Uterus (tissue), 2 donors: Measurements from ENCODE around the gene CCT8L2.
"Not testable (repeated sequence)": the region's sequence is repeated elsewhere in the genome, so short reads cannot be mapped to it uniquely, and the experiment has no call there.

ENCODE experiments used
- POLR2A ChIP-seq, 2 donors: fragments of 450-650 bp; IDR thresholded peaks; one replicate each; pipeline ENCODE4 v1.6.1; 2016; ENCODE audit warnings: antibody characterized with exemption in 2 of 2, mild to moderate bottlenecking in 1 of 2, moderate library complexity in 1 of 2
- TF ChIP-seq, protein P1 (sequence below), 4 experiments: fragments of 200-600 bp in 2 of 4; fragments of 450-650 bp in 2 of 4; sonication (generic) in 2 of 4; IDR thresholded peaks; one replicate each; pipeline ENCODE4 v1.5.1; 2016 to 2019; ENCODE audit warnings: antibody characterized with exemption in 4 of 4, mild to moderate bottlenecking in 2 of 4, moderate library complexity in 1 of 4

DNA sequence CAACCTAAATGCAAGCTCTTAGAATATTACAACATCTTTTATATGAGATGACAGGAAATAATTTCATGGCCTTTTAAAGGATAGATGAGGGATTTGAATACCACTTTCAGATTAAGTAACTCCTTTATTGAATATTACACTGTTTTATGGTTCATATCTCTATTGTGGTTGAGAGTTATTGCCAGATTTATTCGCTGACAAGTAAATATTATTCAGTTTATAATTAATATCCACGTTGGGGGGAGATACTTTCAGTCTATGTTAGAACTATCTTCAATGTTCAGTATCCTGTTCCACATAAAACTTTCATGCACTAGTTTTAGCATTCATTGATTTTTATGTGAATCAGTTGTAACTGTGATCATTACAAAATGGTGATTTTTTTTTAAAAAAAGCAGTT lies 32.4 kb upstream of the CCT8L2 start:
- not testable (repeated sequence) for TF ChIP-seq POLR2A (IDR thresholded peaks at IDR 0.05)
- TF ChIP-seq, protein P1, sequence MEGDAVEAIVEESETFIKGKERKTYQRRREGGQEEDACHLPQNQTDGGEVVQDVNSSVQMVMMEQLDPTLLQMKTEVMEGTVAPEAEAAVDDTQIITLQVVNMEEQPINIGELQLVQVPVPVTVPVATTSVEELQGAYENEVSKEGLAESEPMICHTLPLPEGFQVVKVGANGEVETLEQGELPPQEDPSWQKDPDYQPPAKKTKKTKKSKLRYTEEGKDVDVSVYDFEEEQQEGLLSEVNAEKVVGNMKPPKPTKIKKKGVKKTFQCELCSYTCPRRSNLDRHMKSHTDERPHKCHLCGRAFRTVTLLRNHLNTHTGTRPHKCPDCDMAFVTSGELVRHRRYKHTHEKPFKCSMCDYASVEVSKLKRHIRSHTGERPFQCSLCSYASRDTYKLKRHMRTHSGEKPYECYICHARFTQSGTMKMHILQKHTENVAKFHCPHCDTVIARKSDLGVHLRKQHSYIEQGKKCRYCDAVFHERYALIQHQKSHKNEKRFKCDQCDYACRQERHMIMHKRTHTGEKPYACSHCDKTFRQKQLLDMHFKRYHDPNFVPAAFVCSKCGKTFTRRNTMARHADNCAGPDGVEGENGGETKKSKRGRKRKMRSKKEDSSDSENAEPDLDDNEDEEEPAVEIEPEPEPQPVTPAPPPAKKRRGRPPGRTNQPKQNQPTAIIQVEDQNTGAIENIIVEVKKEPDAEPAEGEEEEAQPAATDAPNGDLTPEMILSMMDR (IDR thresholded peaks at IDR 0.05): not testable (repeated sequence)
